GM12878 (cell line): Measurements from ENCODE around the gene CEACAM3. TPM values are rescaled to one million over a fixed set of nuclear protein-coding genes. Genes with fewer than 3 reads are reported as not detected.
A peak's percentile ranks its signal among the peaks of the same experiment; 100 is the strongest.

ENCODE experiments used
- BCLAF1 ChIP-seq: fragments of 450-650 bp; IDR thresholded peaks from 2 replicates; pipeline ENCODE4 v1.6.1; 2017; ENCODE audit warnings: antibody characterized with exemption, mild to moderate bottlenecking, moderate library complexity
- CBX5 ChIP-seq: sonication (generic); IDR thresholded peaks from 2 replicates; pipeline ENCODE4 v1.6.1; 2016; ENCODE audit warnings: low read depth, moderate library complexity, mild to moderate bottlenecking, inconsistent platforms
- EZH2 ChIP-seq: IDR thresholded peaks from 2 replicates; pipeline ENCODE4 v1.6.1; 2012; ENCODE audit warnings: low read depth, mild to moderate bottlenecking, control low read depth, inconsistent platforms, low read length, borderline replicate concordance; ENCODE audit not compliant: control insufficient read depth
- GABPA ChIP-seq: IDR thresholded peaks from 2 replicates; pipeline ENCODE4 v1.6.1; 2014; ENCODE audit warnings: antibody characterized with exemption, low read depth, mild to moderate bottlenecking, inconsistent platforms
- HCFC1 ChIP-seq: fragments of 150-350 bp; IDR thresholded peaks from 2 replicates; pipeline ENCODE4 v1.6.1; 2014; ENCODE audit warnings: low read length
- JUND ChIP-seq: IDR thresholded peaks from 2 replicates; pipeline ENCODE4 v1.6.1; 2012; ENCODE audit warnings: low read depth, mild to moderate bottlenecking, low read length, improper control_type of control experiment, moderate library complexity
- MEF2A ChIP-seq: IDR thresholded peaks from 2 replicates; pipeline ENCODE4 v1.6.1; 2011; ENCODE audit warnings: low read depth, mild to moderate bottlenecking, low read length, moderate library complexity; ENCODE audit not compliant: insufficient read depth
- MLLT1 ChIP-seq: fragments of 450-650 bp; IDR thresholded peaks from 2 replicates; pipeline ENCODE4 v1.6.1; 2016; ENCODE audit warnings: mild to moderate bottlenecking
- NFXL1 ChIP-seq: fragments of 450-650 bp; IDR thresholded peaks from 2 replicates; pipeline ENCODE4 v1.6.1; 2017; ENCODE audit warnings: antibody characterized with exemption, mild to moderate bottlenecking, borderline replicate concordance
- NR2F1 ChIP-seq: fragments of 450-650 bp; conservative IDR thresholded peaks from 2 replicates; pipeline ENCODE4 v1.6.1; 2017; ENCODE audit warnings: mild to moderate bottlenecking
- PML ChIP-seq: IDR thresholded peaks from 2 replicates; pipeline ENCODE4 v1.6.1; 2012; ENCODE audit warnings: low read length, inconsistent platforms
- RELB ChIP-seq: fragments of 450-650 bp; IDR thresholded peaks from 2 replicates; pipeline ENCODE4 v1.6.1; 2017; ENCODE audit warnings: low read depth, mild to moderate bottlenecking, moderate library complexity
- SP1 ChIP-seq: IDR thresholded peaks from one replicate; pipeline ENCODE4 v1.6.1; 2011; ENCODE audit warnings: low read depth, low read length
- SREBF2 ChIP-seq: IDR thresholded peaks from 2 replicates; pipeline ENCODE4 v1.6.1; 2012; ENCODE audit warnings: mild to moderate bottlenecking, low read length
- TAF1 ChIP-seq: IDR thresholded peaks from 2 replicates; pipeline ENCODE4 v1.6.1; 2011; ENCODE audit warnings: mild to moderate bottlenecking, low read depth, low read length, borderline replicate concordance
- TBL1XR1 ChIP-seq: IDR thresholded peaks from 2 replicates; pipeline ENCODE4 v1.6.1; 2012; ENCODE audit warnings: low read depth, low read length, improper control_type of control experiment
- USF2 ChIP-seq: IDR thresholded peaks from 2 replicates; pipeline ENCODE4 v1.6.1; 2011; ENCODE audit warnings: low read depth, low read length, improper control_type of control experiment, borderline replicate concordance
- ZBTB11 ChIP-seq: fragments of 450-650 bp; formaldehyde crosslinking; IDR thresholded peaks from 2 replicates; pipeline ENCODE4 v1.5.0; 2022; ENCODE audit warnings: mild to moderate bottlenecking, missing genetic modification characterization
- ZZZ3 ChIP-seq: IDR thresholded peaks from 2 replicates; pipeline ENCODE4 v1.6.1; 2011; ENCODE audit warnings: low read depth; ENCODE audit not compliant: control insufficient read depth, insufficient read length
- polyA plus RNA-seq, 11 experiments: library from polyadenylated mRNA; depleted of rRNA in 4 of 11; unstranded in 6 of 11; stranded (reverse) in 5 of 11; fragments of >200 nt; fragmentation: Nextera tagmentation in 4 of 11; fragmentation: Illumina TruSeq in 1 of 11; extraction: Ambion mirVana in 4 of 11; extraction: Trizol in 1 of 11; gene quantifications; 1 replicate in 1 of 11; 2 replicates in 10 of 11; pipeline versions ENCODE4 v1.2.1 to v1.2.3, GENCODE V29; 2011 to 2016; ENCODE audit warnings: inconsistent platforms in 2 of 11, missing spikeins in 2 of 11, low read depth in 1 of 11
- total RNA-seq, 4 experiments: library from RNA; depleted of rRNA in 3 of 4; stranded (reverse); fragments of >200 nt in 3 of 4; fragmentation: Illumina TruSeq in 1 of 4; extraction: Trizol in 1 of 4; gene quantifications; 2 replicates each; pipeline versions ENCODE4 v1.2.1 to v1.2.3, GENCODE V29; 2013 to 2021

Gene CEACAM3
- total and polyA plus RNA-seq, 10 of the 15 experiments (the other 5 are each of a cell fraction or from before 2014, with no cell fraction given), result not detected

GRCh38 chr19:41859618-41860418, 63.4 kb downstream of the CEACAM3 start, which contains the start of gene RPS19 (continued):
- TF ChIP-seq TAF1 (peak; percentile 99), NFXL1 (no peak), CBX5 (no peak), BCLAF1 (peak; percentile 75; the same call in 1 of the 2 replicates), HCFC1 (peak; percentile 91), ZBTB11 (CRISPR knock-in tag) (peak; percentile 58), MEF2A (0 out of 2 replicates have a peak, but pooled peaks have one; percentile 18), TBL1XR1 (peak; percentile 46; the same call in 1 of the 2 replicates), PML (peak; percentile 83), USF2 (no peak), JUND (no peak), RELB (peak; percentile 96), SP1 (peak; percentile 95), NR2F1 (peak; percentile 80), SREBF2 (no peak), GABPA (peak; percentile 94), MLLT1 (peak; percentile 90), ZZZ3 (no peak), EZH2 (no peak)
